Measurements from ENCODE around the gene FERMT1.
"Not testable (repeated sequence)": the region's sequence is repeated elsewhere in the genome, so short reads cannot be mapped to it uniquely, and the experiment has no call there.

FERMT1 gene

GRCh38 chr20:6032907-6033306 is 89.9 kb downstream of the FERMT1 start:
- peaks cover 62% of the 10 kb centered on the region for H3K36me3 Mint-ChIP-seq (ENCODE audit: low read depth)
- H3K4me3 Mint-ChIP-seq; H3K9me3 Mint-ChIP-seq; H3K27ac Mint-ChIP-seq; H3K27me3 Mint-ChIP-seq; intact Hi-C loops (cut with micrococcal nuclease); H3K4me1 Mint-ChIP-seq (ENCODE audit: low read depth): not testable (repeated sequence)

DNA sequence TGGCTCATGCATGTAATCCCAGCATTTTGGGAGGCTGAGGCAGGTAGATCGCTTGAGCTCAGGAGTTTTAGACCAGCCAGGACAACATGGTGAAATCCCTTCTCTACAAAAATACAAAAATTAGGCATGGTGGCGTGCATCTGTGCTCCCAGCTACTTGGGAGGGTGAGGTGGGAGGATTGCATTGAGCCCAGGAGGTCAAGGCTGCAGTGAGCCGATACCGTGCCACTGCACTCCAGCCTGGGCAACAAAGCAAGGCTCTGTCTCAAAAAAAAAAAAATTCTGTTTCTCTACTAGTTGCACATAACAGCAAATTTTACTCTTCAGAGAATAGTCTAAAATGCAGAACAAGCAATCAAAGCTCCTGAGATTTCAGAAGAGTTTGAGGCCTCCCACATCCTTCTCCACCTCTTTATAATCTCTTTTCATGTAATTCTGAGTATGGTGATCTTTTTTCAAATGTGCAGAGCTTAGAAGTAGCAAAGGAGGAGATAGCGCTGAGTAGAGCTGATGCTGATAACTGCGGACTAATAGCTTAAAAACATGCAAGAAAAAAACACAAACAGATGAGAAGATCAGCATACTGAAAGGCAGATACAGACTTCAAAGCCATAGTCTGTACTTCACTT is 92.3 kb downstream of the FERMT1 start:
- Mint-ChIP-seq H3K4me1 (ENCODE audit: low read depth) (peaks cover 10% of the 10 kb centered on the region), H3K27ac (no peak overlapping the region), H3K36me3 (ENCODE audit: low read depth) (peaks cover 57% of the 10 kb centered on the region), H3K27me3 (no peaks in the 10 kb centered on the region), H3K9me3 (no peaks in the 10 kb centered on the region), H3K4me3 (no peak overlapping the region)
- intact Hi-C loops (cut with micrococcal nuclease): no loop called here

DNA sequence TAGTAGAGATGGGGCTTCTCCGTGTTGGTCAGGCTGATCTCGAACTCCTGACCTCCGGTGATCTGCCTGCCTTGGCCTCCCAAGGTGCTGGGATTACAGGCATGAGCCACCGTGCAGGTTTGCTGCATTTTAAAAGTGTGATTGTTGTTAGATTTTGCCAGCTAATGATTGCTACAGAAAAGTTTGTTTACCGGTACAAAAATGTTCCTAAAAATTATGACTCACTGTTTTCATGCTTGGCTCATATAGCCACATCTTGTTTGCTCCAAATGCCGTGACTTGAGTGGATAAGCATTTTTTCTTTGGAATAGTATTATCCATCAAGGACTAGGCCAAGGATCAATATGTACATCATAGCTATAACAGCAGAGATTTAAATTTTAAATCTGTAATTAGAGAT is 93.3 kb downstream of the FERMT1 start:
- no peak overlapping the region for H3K4me3 Mint-ChIP-seq
- H3K27ac Mint-ChIP-seq: no peak overlapping the region

GRCh38 chr20:6028818-6029217 is 94.0 kb downstream of the FERMT1 start:
- Mint-ChIP-seq H3K27ac (no peak overlapping the region), H3K4me1 (ENCODE audit: low read depth) (peaks cover 16% of the 10 kb centered on the region), H3K4me3 (no peak overlapping the region), H3K36me3 (ENCODE audit: low read depth) (peaks cover 62% of the 10 kb centered on the region), H3K27me3 (no peaks in the 10 kb centered on the region), H3K9me3 (no peaks in the 10 kb centered on the region)
- intact Hi-C loops (cut with micrococcal nuclease): no loop called here

More for the DNA sequence above, 93.3 kb downstream of the FERMT1 start:
- intact Hi-C loops (cut with micrococcal nuclease): no loop called here
- Mint-ChIP-seq H3K36me3 (ENCODE audit: low read depth) (peaks cover 62% of the 10 kb centered on the region), H3K4me1 (ENCODE audit: low read depth) (peaks cover 14% of the 10 kb centered on the region), H3K27me3 (no peaks in the 10 kb centered on the region), H3K9me3 (no peaks in the 10 kb centered on the region)

DNA sequence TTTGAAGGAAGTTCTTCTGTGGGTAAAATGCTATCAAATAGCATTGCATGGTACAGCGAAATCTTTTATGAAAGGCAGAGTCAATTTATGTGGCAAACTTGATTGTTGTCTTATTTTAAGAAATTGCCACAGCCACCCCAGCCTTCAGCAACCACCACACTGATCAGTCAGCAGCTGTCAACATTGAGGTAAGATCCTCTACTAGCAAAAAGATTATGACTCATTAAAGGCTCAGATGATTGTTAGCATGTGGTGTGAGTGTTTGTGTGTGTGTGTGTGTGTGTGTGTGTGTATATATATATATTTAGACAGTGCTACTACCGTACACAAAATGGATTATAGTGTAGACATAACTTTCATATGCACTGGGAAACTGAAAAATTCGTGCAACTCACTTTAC is 96.8 kb downstream of the FERMT1 start:
- Mint-ChIP-seq H3K4me3 (no peak overlapping the region), H3K36me3 (ENCODE audit: low read depth) (peaks cover 66% of the 10 kb centered on the region), H3K4me1 (ENCODE audit: low read depth) (peaks cover 16% of the 10 kb centered on the region), H3K27ac (no peak overlapping the region), H3K27me3 (no peaks in the 10 kb centered on the region), H3K9me3 (no peaks in the 10 kb centered on the region)
- intact Hi-C loops (cut with micrococcal nuclease): no loop called here

All from dendritic cell treated with granulocyte-macrophage colony-stimulating factor and Interleukin-4, amounts not matched to agents 40 ng/mL and 50 ng/mL, for 4 days (primary cell).